GM19240 (cell line): Measurements from ENCODE around the gene CCDC47.
"Not testable (repeated sequence)": the region's sequence is repeated elsewhere in the genome, so short reads cannot be mapped to it uniquely, and the experiment has no call there.

Source experiments
- DNase-seq: peaks from one replicate; pipeline ENCODE4 v3.0.0; 2011; ENCODE audit warnings: low spot score; ENCODE audit not compliant: insufficient read length

CCDC47 gene

DNA sequence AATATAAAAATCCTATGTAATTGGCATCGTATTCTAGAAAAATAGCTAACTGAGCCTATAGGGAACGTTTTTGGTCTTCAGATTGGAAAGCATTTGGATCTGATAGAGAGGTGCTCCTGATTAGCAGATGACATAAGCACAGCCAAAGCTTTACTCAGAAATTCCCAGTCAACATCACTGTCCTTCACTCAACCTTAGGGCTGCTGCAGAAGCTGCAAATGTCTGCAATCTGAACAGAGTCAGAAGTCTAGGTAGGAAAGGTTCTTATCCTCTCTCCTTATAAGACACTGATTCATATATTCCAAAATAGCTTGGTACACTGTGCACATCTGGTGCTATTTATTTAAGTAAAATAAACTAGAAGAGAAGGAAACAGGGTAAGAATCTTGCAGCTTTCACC lies 51.0 kb downstream of the CCDC47 start:
- DNase-seq, result no peak

DNA sequence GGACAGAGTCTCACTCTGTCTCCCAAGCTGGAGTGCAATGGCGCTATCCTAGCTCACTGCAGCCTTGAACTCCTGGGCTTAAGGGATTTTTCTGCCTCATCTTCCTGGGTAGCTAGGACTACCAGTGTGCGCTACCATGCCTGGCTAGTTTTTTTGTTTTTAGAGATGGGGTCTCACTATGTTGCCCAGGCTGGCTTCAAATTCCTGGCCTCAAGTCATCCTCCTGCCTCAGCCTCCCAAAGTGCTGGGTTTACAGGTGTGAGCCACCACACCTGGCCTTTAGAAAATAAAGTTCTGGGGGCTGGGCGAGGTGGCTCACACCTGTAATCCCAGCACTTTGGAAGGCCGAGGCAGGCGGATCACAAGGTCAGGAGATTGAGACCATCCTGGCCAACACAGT lies 53.2 kb downstream of the CCDC47 start:
- not testable (repeated sequence) for DNase-seq

DNA sequence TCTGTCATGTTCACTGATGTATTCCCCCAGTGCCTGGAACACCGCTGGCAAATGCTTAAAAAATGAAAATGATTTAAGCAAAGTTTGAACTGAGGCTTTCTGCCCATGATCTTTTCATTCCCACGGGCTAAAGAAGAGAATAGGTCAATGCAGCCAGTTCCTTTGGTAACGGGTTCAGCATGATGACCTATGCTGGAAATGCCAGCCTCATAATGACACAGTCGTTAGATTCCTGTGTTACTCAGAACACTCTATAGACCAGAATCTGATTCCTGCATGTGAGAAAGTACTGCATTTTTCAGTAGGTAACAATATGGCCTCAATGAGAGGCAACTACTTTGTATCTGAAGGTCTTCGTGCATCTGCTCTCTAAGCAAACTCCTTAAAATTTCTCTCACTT lies 54.4 kb downstream of the CCDC47 start:
- no peak for DNase-seq

DNA sequence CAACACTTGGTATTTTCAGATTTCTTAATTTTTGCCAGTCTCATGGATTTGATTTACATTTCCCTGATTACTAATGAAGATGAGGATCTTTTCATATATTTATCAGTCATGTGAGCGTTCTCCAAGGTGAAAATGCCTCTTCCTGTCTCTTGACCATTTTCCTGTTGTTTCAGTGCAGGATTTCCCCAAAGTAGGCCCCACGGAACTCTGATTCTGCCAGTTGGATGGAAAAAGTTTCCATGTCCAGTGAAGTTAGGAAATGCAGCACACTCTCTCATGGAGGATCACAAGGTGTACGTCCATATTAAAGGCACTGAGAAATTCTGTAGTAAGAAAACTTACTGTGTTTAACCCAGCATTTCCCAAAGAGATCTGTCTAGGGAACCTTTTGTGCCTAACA lies 57.0 kb downstream of the CCDC47 start:
- no peak for DNase-seq

DNA sequence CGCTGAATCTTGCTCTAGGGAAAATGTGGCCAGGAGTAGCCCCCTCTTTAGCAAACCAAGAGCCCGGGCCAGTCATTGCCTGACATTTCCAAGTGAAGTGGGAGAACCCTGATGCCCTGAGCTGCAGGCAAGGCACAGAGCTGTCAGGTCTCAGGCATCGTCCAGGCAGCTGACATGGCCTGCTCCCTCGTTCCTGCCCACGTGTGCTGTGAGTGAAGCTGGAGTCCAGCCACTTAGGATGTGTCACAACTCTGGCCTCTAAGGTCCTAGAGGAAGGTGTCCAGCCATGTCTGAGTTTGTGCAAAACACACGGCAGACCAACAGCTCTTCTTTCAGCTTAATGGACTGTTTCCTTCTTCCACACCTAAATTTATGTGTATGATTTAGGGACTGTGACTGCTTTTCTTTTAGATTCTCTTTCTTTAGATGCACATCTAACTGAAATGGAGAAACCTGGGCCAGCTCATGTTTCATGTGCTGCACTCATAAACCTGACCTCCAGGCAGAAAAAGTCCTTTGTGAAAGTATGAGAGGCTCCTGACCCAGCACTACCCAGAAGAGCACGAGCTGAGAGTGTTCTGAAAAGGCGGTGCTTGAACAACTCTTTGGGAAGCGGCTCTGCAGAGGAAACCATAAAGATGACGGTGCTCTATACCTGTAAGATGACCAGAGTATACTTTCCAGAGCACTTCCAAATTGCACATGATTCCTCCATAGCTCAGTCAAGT lies 58.7 kb downstream of the CCDC47 start:
- no peak for DNase-seq

DNA sequence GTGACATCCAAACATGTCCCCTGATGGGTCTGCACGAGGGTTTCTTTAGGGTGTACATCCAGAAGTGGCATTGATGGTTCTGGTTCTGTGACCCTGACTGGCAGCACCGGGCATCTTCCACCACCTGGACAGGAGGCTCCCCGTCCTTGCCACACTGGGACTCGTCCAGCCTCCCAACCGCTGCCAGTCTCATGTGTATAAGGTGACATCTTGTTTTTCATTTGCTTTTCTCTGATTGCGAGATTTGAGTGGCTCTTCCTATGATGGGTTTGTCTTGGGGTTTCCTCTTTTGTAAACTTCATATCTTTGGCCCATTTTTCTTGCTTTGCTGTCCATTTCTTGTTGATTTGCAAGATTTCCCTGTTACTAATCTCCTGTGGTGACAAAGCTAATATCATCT lies 64.3 kb downstream of the CCDC47 start:
- no peak for DNase-seq

DNA sequence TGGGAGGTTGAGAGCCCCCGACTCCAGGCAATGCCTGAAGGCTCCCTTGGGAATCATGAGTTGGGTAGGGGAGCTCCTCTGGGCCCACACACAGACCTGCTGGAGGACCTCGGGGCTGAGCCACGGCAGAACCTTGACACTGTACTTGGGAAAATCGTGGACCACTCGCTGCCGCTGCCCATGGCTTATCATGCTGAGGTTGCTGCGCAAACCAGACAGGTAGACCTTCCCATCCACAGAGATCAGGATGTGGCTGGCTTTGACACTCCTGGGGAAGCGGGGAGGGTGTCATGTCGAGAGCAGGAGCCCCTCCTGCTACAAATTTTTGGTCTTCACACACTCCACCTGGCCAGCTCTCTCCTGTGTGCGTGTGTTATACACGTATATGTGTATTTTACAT lies 66.2 kb downstream of the CCDC47 start:
- DNase-seq, result no peak

DNA sequence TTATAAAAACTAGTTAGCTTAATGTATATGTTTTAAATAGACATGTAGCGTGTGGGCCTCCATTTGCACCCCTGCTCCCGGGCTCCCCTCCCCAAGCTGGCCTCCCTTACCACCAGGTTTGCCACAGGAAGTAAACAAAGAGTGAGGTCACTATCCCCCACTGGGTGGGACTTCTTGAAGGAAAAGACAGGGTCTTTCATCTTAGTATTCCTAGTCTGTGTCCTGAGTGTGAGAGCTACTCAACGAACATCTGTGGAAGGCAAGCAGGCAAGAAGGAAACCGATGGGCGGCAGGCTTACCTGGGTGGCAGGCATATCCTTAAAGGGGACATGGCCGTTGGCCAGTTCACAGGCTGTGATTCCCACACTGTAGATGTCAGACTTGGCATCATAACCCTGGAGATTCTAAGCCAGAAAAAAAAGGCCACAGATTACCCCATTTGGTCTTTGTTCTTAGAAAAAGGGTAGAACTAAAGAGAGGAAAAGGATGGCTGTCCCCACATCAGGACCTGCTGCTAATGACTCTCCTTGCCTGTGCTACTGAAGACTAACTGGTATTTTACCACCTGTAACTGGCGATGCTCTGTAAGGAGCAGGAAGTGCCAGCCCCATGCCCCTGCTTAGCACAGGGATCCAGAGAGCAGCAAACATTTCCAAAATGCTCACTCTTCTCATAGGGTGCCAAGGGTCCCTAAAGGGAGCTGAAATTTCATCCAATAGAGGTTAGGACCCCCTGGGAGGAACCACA lies 66.9 kb downstream of the CCDC47 start:
- no peak for DNase-seq

DNA sequence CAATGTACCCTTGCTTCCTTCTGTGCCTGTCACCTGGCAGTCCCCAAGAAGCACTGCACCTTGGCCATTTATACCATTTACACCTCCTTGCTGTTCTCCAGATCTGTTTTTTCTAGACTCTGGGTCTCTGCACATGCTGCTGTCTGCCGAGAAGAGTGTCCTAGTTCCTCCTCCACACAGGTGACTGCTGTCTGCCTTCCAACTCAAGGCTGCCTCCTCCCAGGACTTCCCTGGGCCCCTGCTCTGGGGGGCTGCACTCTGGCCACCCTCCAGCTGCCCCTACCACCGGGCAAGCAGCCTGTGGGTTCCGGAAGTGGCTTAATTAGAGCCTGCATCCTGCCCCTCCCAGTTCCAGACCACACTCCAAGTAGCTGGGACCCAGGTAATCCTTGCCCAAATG lies 67.7 kb downstream of the CCDC47 start:
- DNase-seq, result no peak

DNA sequence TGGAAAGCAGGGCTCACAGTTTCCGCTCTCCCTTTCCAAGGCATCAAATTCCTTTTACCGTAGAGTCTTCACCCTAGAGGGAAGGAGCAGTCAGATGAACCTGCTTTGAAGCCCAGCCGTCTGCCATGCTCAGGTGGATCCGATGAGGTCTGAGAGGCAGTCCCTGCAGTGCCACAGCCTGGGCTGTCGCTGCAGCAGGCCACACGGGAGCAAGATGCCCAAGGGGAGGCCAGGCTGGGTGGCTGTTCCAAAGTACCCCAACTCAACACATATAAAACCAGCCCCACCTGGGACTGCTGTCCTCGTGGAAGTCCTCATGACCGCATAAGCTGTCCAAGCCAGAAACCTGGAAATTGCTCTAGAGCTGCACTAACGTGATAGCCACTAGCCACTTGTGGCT lies 68.6 kb downstream of the CCDC47 start:
- DNase-seq, result no peak

DNA sequence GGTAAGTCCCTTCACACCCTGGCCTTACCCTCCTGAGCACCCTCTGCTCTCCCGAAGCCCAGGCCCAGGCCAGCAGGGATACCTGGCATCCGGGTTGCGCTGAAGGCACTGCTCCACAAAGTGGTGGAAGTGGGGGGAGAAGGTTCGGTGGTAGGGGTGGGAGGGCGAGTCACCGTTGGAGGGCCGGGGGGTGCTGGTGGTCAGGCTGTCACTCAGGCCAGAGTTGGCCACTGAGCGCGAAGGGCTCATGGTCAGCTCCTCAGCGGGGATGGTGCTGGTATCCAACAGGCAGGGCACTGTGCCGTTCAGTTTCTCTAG lies 69.2 kb downstream of the CCDC47 start:
- no peak for DNase-seq

DNA sequence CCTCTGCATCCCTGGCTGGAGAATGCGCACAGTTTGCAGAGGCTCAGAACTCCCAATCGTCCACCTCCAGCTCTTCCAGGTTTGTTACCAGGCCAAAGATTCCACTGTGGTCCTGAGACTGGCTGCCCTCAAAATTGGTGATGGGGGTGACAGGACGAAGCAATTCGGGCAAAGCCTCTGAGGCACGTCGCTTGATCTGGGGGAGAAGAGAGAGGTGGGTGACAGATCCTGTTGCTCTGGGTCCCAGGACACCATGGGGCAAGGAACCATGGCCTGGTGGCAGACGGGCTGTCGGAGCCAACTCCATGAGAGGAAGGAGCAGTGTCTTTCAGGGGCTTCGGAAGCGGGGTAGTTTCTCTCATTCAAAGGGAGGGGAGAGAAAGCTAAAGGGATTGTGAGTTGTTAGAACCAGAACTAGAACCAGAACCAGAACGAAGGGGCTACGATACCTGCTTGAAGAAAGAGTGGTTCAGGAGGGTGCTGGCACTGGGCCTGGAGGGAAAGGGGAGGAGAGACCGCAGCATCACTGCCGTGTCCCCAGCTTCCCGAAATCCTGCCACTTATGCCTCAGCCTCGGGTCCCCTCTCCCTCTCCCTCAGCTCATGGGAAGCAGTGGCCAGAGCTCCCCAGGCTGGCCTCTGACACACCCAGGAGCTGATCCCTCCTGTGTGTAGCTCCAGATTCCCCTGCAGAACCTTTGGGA lies 69.7 kb downstream of the CCDC47 start:
- DNase-seq, result no peak

DNA sequence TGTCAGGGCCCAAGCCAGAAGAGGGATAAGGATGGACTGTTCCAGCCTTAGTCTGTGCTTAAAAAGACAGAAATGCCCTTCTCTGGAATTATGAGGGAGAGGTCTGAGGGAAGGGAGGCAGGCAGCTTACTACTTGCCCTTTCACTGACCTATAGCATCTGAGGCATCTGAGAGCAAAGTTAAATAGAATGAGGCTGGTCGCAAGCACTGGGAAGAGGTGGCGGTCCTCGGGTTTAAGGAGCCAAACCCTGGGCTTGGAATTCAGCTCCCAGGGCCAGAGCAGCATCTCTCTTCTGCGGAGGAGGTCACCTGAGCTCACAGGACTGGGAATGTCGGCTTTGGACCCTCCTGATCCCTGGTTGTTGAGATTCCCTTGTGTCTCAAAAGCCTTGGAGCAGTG lies 70.4 kb downstream of the CCDC47 start:
- no peak for DNase-seq

DNA sequence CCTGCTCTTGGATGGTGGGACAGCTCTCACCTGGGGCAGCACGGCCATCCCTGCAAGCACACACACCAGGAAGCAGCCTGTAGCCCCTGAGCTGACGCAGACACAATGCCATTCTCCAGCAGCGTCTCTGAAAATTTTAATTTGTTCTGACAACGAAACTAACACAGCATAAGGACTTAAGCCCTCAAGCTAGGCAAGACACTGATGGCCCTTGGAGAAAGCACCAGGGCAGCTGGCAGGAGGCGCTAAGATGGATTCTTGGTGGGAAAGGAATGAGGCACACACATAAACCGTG lies 70.7 kb downstream of the CCDC47 start:
- no peak for DNase-seq

DNA sequence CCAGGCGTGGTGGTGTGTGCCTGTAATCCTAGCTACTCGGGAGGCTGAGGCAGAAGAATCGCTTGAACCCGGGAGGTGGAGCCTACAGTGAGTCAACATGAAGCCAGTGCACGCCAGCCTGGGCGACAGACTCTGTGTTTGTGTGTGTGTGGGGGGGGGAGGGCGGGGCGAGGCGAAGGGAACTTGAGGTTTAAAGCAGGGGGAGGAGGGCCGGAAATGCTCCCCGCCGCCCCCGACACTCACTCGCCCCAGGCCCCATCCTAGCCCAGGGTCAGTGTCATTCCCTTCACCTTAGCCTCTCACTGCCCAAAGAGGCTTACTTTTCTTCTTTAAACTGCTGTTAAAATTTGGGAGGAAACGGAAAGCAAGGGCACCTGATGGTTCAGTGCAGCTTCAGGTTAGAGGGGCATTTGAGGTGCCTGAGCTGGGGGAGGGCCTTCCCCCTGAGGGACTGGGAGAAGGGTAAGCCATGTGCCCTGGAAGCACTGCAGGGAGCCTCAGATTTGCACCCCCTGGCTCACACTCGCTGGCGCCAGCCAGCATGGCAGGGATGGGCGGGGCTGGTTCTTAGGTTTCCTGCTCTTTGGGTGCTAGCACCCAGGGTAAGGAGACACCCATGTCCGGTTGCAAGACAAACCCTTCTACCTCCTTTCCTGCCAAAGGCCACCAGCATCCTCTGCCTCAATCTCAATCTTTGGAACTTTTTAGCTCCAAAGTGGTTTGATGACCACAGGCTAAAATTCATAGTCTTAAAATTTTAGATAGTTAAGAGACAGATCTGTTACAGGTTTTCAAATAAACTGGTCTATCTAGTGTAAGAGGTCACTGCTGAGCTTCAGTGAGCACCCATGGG lies 71.3 kb downstream of the CCDC47 start:
- DNase-seq, result peak; percentile 48

DNA sequence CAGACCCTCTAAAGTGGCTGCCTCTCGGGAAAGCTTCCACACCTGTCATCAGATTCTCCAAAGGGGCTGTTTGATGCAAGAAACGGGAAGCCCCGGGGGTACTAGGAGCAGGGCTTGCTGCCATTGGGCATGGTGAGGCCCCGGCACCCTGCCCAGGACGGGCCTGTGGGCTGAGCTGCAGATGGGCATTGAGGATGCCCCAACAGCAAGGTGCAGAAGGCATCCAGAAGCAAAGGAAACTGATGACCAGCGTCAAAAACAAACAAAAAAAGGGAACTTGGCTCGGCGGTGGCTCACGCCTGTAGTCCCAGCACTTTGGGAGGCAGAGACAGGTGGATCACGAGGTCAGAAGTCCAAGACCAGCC lies 72.0 kb downstream of the CCDC47 start:
- DNase-seq, result no peak

DNA sequence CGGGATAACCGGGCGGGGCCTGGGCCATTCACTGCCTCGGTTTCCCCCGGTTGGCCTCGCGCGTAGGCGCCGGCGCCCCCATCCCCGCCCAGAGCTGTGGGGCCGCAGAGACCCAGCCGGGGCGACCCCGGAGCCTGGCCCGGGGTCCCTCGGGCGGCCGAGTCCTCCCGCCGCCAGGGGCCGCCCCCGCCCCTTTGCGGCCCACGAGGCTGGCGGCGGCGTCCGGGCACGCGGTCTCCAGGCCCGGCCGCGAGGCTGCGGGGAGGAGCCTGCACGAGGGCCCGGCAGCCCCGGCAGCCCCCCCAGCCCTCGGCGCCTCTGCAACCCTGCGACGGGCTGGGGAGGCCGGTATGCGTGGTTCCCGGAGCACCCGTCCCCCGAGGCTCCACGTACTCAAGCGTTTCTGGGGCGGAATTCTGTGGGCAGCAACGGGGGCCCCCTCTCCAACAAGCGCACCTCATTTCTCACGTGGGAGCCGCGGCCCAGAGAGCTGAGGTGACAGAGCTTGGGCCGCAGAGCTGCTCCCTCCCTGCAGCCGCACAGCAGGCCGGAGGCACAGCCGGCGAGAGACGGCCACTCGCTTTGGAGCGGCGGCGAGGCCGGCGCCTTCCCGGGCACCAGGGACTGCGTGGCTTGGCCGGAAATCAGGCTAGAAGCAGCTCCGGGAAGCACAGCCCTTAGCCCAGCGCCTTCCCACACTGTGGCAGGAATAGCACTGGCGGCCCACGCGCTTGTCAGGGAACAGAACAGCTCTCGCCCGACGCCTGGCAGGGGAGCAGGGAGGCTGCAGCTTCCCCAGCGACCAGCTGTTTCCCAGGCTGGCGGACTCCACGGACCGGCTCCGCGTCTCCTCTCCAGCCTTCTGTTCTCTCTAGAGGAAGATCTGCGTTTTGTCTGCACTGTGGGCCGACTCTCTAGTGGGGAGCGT lies 72.6 kb downstream of the CCDC47 start:
- no peak for DNase-seq

DNA sequence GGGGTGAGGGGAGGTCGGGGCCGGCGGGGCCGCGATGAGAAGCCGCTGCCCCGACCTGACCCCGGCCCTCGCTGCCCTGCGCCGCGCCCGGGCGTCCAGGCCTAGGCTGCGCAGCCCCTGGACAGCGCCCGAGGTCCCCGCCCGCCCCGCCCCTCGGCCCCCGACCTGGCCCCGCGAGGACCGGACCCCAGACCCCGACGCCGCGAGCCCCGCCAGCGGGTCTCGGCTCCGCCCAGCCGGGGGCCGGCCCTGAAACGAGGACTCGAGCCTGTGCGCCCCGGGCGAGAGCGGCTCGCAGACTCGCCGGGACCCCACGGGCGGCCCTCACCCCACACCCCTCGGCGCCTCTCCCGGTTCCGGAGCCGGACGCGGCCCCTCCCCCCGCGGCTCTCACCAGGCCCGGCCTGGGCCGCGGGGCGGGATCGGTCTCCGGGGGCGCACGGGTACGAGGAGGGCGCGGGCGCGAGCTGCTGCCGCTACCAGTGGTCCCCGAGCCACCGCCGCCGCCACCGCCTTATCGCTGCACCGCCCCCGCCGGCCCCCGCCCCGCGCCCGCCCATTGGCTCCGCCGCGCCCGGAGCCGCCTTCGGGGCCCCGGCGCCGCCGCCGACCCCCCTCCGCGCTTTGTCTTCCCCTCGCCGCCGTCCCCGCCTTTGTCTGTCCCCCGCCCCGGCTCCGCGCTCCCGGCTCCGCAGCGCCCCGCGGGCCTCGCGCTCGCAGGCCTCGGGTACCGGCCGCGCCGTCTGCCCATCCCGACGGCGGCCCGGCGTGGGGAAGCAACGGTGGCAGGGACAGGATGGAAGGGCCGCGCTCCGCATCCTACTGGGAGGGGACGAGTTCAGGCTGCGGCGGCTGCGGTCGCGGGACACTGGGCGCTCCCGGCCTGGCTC lies 73.5 kb downstream of the CCDC47 start, which contains the start of gene LIMD2:
Gene LIMD2, minus strand, starts transcription at position 488 of the 890 bp plus-strand sequence. CDS start 827 bp downstream, outside the sequence.
- no peak for DNase-seq

DNA sequence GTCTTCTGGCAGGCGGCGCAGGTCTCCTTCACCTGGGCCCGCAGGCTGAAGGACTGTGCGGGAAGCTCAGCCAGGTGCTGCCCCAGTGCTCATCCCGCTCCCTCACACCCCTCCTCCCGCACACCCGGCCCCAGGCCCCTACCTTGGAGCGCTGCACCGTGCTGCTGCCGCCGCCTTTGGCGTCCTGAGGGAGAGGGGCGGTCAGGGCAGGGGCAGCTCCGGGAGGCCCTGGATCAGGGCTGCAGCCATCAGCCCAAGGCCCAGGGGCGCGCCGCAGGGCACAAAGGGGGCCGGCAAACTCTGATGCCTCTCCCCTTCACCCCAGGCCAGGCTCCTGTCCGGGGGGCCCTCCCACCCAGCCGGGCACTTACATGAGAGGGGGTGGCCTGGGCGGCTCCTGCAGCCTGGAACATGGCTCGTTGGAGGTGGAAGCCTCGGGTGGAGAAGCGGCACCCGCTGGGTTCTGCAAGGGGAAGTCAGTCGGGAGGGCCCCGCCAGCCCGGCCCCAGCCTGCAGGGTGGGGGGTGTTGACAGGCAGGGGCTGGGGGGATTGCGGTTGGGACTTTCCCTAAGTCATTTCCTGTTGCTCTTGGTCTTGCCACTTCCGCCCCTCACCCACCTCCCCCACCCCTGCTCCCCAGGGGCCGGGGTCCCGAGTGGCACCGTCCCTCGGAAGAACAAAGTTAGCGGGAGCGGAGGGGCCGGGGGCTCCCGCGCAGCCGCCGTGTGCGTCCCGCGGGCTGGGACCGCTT lies 74.3 kb downstream of the CCDC47 start:
- DNase-seq, result no peak
